HepG2 (cell line): Measurements from ENCODE around the gene ESPNL. TPM values are rescaled to one million over a fixed set of nuclear protein-coding genes. Genes with fewer than 3 reads are reported as not detected.

Experiments
- polyA plus RNA-seq, 8 experiments: library from polyadenylated mRNA; depleted of rRNA in 3 of 8; stranded (reverse) in 7 of 8; unstranded in 1 of 8; fragments of >200 nt; fragmentation: Illumina TruSeq in 4 of 8; extraction: Trizol in 4 of 8; gene quantifications; 2 replicates each; pipeline versions ENCODE4 v1.2.1 to v1.2.3, GENCODE V29; 2011 to 2016; ENCODE audit warnings: low read depth in 4 of 8, missing spikeins in 1 of 8, mixed read lengths in 1 of 8; ENCODE audit not compliant: insufficient read depth in 1 of 8
- total RNA-seq, 5 experiments: library from RNA; depleted of rRNA; stranded (reverse); fragments of >200 nt; fragmentation: Illumina TruSeq; extraction: Trizol; gene quantifications; 2 replicates each; pipeline ENCODE4 v1.2.3, GENCODE V29; 2016; ENCODE audit warnings: low read depth in 1 of 5

Gene ESPNL
- total and polyA plus RNA-seq, 2 of the 13 experiments (the other 11 are each of a cell fraction or from before 2014, with no cell fraction given) = 0.45 to 0.80 TPM

Other genes with a start within 250 kb of the ESPNL start
- gene RAMP1, start 240.7 kb upstream of the ESPNL start, total RNA-seq (2016; rRNA removed; fragmentation: Illumina TruSeq; extraction: Trizol) = 0.29 TPM in 1 of 2 replicates, not detected in the other
- gene RAMP1, start 240.7 kb upstream of the ESPNL start, polyA plus RNA-seq (2011; rRNA removed) = 0.61 and 1.9 TPM in 2 replicates
- gene UBE2F, start 133.3 kb upstream of the ESPNL start, total RNA-seq (2016; rRNA removed; fragmentation: Illumina TruSeq; extraction: Trizol) = 73.1 and 79.8 TPM in 2 replicates
- 27.3 and 35.4 TPM in 2 replicates for gene UBE2F, start 133.3 kb upstream of the ESPNL start, polyA plus RNA-seq (2011; rRNA removed)
- 31.6 and 38.6 TPM in 2 replicates for gene SCLY, start 39.3 kb upstream of the ESPNL start, total RNA-seq (2016; rRNA removed; fragmentation: Illumina TruSeq; extraction: Trizol)
- gene SCLY, start 39.3 kb upstream of the ESPNL start, polyA plus RNA-seq (2011; rRNA removed) = 27.9 and 29.8 TPM in 2 replicates
- not detected in 2 replicates for gene KLHL30, start 38.3 kb downstream of the ESPNL start, total RNA-seq (2016; rRNA removed; fragmentation: Illumina TruSeq; extraction: Trizol)
- 0.05 and 0.07 TPM in 2 replicates for gene KLHL30, start 38.3 kb downstream of the ESPNL start, polyA plus RNA-seq (2011; rRNA removed)
- gene ERFE, start 58.6 kb downstream of the ESPNL start, total RNA-seq (2016; rRNA removed; fragmentation: Illumina TruSeq; extraction: Trizol) = not detected in 2 replicates
- gene ERFE, start 58.6 kb downstream of the ESPNL start, polyA plus RNA-seq (2011; rRNA removed) = 0.05 and 0.09 TPM in 2 replicates
- gene ILKAP, start 103.4 kb downstream of the ESPNL start, total RNA-seq (2016; rRNA removed; fragmentation: Illumina TruSeq; extraction: Trizol) = 28.8 and 33.1 TPM in 2 replicates
- gene ILKAP, start 103.4 kb downstream of the ESPNL start, polyA plus RNA-seq (2011; rRNA removed) = 29.6 and 31.7 TPM in 2 replicates
- gene HES6, start 139.7 kb downstream of the ESPNL start, total RNA-seq (2016; rRNA removed; fragmentation: Illumina TruSeq; extraction: Trizol) = 59.0 and 82.8 TPM in 2 replicates
- 19.5 and 25.3 TPM in 2 replicates for gene HES6, start 139.7 kb downstream of the ESPNL start, polyA plus RNA-seq (2011; rRNA removed)
- 6.8 and 9.4 TPM in 2 replicates for gene PER2, start 188.3 kb downstream of the ESPNL start, total RNA-seq (2016; rRNA removed; fragmentation: Illumina TruSeq; extraction: Trizol)
- 5.1 TPM in 2 replicates for gene PER2, start 188.3 kb downstream of the ESPNL start, polyA plus RNA-seq (2011; rRNA removed)
- 12.9 TPM in 2 replicates for gene TRAF3IP1, start 220.2 kb downstream of the ESPNL start, total RNA-seq (2016; rRNA removed; fragmentation: Illumina TruSeq; extraction: Trizol)
- 4.1 and 5.0 TPM in 2 replicates for gene TRAF3IP1, start 220.2 kb downstream of the ESPNL start, polyA plus RNA-seq (2011; rRNA removed)